Measurements from ENCODE around the gene KIF18A.

DNA sequence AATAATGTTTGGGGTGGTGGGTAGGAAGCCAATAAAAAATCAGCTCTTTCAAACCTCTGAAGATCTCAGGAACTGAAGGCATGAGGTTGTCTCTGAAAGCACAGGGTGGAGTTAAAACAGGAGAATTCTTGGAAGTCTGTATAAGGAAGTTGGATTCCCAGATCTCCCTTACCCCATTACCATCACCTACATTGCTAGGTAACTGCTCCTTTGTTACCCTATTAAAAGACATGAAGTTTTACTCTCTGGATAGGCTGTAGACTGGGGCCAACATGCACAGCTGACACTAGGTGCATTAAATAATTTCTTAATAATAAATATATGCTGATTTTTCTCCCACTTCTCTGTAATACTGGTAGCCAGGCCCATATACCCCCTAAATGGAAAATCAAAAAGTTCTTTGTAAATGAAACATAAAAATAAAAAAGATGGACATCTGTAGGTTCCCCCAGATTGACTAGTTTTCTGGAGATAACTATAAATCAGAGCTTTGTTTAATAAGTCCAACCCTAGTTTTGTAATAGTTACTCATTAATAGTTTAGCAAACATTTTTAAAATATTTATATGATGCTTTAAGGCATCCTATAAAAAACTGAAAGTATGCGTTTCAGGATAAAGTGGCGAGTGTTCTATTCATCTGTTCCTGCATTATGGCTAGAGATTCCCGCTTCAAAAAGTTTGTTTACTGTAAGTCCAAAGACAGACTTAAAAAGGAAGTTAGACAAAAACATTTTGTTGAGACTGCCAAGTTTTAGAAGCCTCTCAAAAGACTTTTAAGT, 63.8 kb downstream of the KIF18A start:
- TF ChIP-seq, protein P1, sequence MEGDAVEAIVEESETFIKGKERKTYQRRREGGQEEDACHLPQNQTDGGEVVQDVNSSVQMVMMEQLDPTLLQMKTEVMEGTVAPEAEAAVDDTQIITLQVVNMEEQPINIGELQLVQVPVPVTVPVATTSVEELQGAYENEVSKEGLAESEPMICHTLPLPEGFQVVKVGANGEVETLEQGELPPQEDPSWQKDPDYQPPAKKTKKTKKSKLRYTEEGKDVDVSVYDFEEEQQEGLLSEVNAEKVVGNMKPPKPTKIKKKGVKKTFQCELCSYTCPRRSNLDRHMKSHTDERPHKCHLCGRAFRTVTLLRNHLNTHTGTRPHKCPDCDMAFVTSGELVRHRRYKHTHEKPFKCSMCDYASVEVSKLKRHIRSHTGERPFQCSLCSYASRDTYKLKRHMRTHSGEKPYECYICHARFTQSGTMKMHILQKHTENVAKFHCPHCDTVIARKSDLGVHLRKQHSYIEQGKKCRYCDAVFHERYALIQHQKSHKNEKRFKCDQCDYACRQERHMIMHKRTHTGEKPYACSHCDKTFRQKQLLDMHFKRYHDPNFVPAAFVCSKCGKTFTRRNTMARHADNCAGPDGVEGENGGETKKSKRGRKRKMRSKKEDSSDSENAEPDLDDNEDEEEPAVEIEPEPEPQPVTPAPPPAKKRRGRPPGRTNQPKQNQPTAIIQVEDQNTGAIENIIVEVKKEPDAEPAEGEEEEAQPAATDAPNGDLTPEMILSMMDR (CRISPR knock-in tag; IDR thresholded peaks at IDR 0.05): no peak
- no peak for TF ChIP-seq RXRA (CRISPR knock-in tag; IDR thresholded peaks at IDR 0.05)
- TF ChIP-seq CREM (IDR thresholded peaks at IDR 0.05): no peak
- TF ChIP-seq CREM (CRISPR knock-in tag; IDR thresholded peaks at IDR 0.05): no peak
- no peak for TF ChIP-seq FOXO1 (CRISPR knock-in tag; IDR thresholded peaks at IDR 0.05)
- TF ChIP-seq, protein P2, sequence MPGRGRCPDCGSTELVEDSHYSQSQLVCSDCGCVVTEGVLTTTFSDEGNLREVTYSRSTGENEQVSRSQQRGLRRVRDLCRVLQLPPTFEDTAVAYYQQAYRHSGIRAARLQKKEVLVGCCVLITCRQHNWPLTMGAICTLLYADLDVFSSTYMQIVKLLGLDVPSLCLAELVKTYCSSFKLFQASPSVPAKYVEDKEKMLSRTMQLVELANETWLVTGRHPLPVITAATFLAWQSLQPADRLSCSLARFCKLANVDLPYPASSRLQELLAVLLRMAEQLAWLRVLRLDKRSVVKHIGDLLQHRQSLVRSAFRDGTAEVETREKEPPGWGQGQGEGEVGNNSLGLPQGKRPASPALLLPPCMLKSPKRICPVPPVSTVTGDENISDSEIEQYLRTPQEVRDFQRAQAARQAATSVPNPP (CRISPR knock-in tag; IDR thresholded peaks at IDR 0.05): no peak
- no peak for TF ChIP-seq ZNF274 (CRISPR knock-in tag; IDR thresholded peaks at IDR 0.05)
- TF ChIP-seq TBP (CRISPR knock-in tag; IDR thresholded peaks at IDR 0.05): no peak
- TF ChIP-seq KDM5B (CRISPR knock-in tag; IDR thresholded peaks at IDR 0.05; ENCODE audit: borderline replicate concordance): no peak
- TF ChIP-seq CREB1 (IDR thresholded peaks at IDR 0.05): no peak
- TF ChIP-seq CREB1 (CRISPR knock-in tag; IDR thresholded peaks at IDR 0.05): no peak
- TF ChIP-seq CENPX (CRISPR knock-in tag; IDR thresholded peaks at IDR 0.05): no peak
- no peak for TF ChIP-seq POLR2A (IDR thresholded peaks at IDR 0.05; ENCODE audit: insufficient read depth in 1 of 2, low read depth in 2 of 2, low read length in 2 of 2)
- TF ChIP-seq ZFX (CRISPR knock-in tag; IDR thresholded peaks at IDR 0.05; ENCODE audit: low read depth): no peak
- no peak for TF ChIP-seq MZF1 (CRISPR knock-in tag; IDR thresholded peaks at IDR 0.05; ENCODE audit: borderline replicate concordance)
- no peak for TF ChIP-seq EP300 (IDR thresholded peaks at IDR 0.05; ENCODE audit: low read depth in 2 of 2, low read length in 2 of 2)
- no peak for TF ChIP-seq EP300 (CRISPR knock-in tag; IDR thresholded peaks at IDR 0.05; ENCODE audit: borderline replicate concordance)
